ENCODE results near the gene OBSCN. TPM values are rescaled to one million over a fixed set of nuclear protein-coding genes. Genes with fewer than 3 reads are reported as not detected.

OBSCN gene
- total RNA-seq, 2 experiments from 2014 or later = 14.3 to 14.9 TPM

GRCh38 chr1:228276901-228277490 is 69.2 kb downstream of the OBSCN start:
- H3K36me3 Mint-ChIP-seq = no peaks in the 10 kb centered on the region
- H3K4me3 Mint-ChIP-seq = no peak overlapping the region
- no peaks in the 10 kb centered on the region for H3K27me3 Mint-ChIP-seq
- no peak for DNase-seq
- H3K4me1 Mint-ChIP-seq (ENCODE audit: low read depth) = peaks cover 6% of the 10 kb centered on the region
- intact Hi-C loops (cut with micrococcal nuclease) = loop anchor here (1.0 to 5.0 kb wide), 3 partner anchors 64 to 180 kb away; a partner anchor contains a TSS
- H3K9me3 Mint-ChIP-seq = no peaks in the 10 kb centered on the region
- CTCF ChIA-PET = no interaction called here
- H3K27ac Mint-ChIP-seq = no peak overlapping the region
- POLR2A ChIA-PET = interaction anchor here (1.0 kb wide), 1 partner anchor 112 kb away, joined by 3 read pairs; the partner anchor contains the start of gene IBA57

DNA sequence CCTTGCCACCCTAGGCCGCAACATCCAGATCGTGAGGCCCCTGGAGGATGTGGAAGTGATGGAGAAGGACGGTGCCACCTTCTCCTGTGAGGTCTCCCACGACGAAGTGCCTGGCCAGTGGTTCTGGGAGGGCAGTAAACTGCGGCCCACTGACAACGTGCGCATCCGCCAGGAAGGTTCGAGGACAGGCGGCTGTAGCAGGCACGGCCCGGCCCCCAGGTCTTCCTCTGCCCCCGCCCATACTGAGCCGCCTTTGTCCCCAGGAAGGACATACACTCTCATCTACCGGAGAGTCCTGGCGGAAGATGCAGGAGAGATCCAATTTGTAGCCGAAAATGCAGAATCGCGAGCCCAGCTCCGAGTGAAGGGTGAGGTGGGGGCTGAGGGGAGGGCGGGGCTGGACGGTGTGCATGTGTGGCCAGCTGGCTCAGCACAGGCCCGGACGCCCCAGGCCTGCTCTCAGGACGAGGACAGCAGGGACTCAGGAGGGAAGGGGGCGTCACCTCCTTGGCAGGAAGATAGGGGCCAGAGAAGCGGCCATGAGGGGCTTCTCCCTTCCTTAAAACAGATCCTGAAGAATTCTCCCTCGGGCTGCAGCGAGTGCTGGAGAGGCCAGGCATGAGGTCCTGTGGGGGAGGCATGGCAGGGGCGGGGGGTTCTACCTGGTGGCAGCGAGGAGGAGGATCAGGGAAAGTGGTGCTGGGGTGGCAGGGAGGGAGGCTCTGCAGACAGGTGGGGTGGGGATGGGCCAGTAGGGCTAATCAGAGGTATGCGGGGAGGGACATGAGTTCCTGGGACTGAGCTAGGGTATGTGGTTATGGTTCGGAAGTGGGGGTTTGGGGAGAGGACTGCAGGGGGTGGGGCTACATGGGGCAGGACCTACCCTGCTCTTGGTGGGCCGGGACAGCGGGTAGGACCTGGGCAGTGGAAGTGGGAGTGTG is 69.9 kb downstream of the OBSCN start:
- Mint-ChIP-seq H3K27me3 (no peaks in the 10 kb centered on the region), H3K27ac (no peak overlapping the region), H3K4me1 (ENCODE audit: low read depth) (peaks cover 6% of the 10 kb centered on the region), H3K9me3 (no peaks in the 10 kb centered on the region), H3K4me3 (no peak overlapping the region), H3K36me3 (no peaks in the 10 kb centered on the region)
- CTCF ChIA-PET = no interaction called here
- intact Hi-C loops (cut with micrococcal nuclease) = loop anchor here (5.0 kb wide), 2 partner anchors 145 to 180 kb away; a partner anchor contains a TSS
- DNase-seq = no peak
- POLR2A ChIA-PET = no interaction called here

GRCh38 chr1:228278432-228278941 is 70.6 kb downstream of the OBSCN start:
- ChIA-PET CTCF (no interaction called here), POLR2A (no interaction called here)
- H3K36me3 Mint-ChIP-seq = no peaks in the 10 kb centered on the region

GRCh38 chr1:228279011-228279721 is 71.3 kb downstream of the OBSCN start:
- H3K36me3 Mint-ChIP-seq = no peaks in the 10 kb centered on the region
- no peak for DNase-seq
- H3K4me3 Mint-ChIP-seq = no peak overlapping the region
- CTCF ChIA-PET = no interaction called here
- intact Hi-C loops (cut with micrococcal nuclease) = loop anchor here (5.0 kb wide), 2 partner anchors 147 to 178 kb away; a partner anchor contains a TSS
- H3K4me1 Mint-ChIP-seq (ENCODE audit: low read depth) = peaks cover 6% of the 10 kb centered on the region
- H3K27ac Mint-ChIP-seq = no peak overlapping the region
- POLR2A ChIA-PET = no interaction called here
- no peaks in the 10 kb centered on the region for H3K27me3 Mint-ChIP-seq
- no peaks in the 10 kb centered on the region for H3K9me3 Mint-ChIP-seq

More at GRCh38 chr1:228278432-228278941, 70.6 kb downstream of the OBSCN start:
- H3K4me1 Mint-ChIP-seq (ENCODE audit: low read depth) = peaks cover 6% of the 10 kb centered on the region
- no peak overlapping the region for H3K4me3 Mint-ChIP-seq
- no peak overlapping the region for H3K27ac Mint-ChIP-seq
- intact Hi-C loops (cut with micrococcal nuclease) = loop anchor here (5.0 kb wide), 2 partner anchors 146 to 179 kb away; a partner anchor contains a TSS
- no peaks in the 10 kb centered on the region for H3K27me3 Mint-ChIP-seq
- DNase-seq = no peak
- no peaks in the 10 kb centered on the region for H3K9me3 Mint-ChIP-seq

DNA sequence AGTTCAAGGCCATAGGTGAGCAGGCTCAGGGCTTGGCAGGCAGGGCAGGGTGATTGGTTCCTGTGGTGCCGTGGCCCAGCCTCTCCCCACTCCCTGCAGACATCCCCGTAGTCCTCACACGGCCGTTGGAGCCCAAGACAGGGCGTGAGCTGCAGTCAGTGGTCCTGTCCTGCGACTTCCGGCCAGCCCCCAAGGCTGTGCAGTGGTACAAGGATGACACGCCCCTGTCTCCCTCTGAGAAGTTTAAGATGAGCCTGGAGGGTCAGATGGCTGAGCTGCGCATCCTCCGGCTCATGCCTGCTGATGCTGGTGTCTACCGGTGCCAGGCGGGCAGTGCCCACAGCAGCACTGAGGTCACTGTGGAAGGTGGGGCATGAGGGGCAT is 71.9 kb downstream of the OBSCN start:
- Mint-ChIP-seq H3K9me3 (no peaks in the 10 kb centered on the region), H3K27me3 (no peaks in the 10 kb centered on the region), H3K4me1 (ENCODE audit: low read depth) (peaks cover 4% of the 10 kb centered on the region), H3K27ac (no peak overlapping the region), H3K4me3 (no peak overlapping the region), H3K36me3 (no peaks in the 10 kb centered on the region)
- intact Hi-C loops (cut with micrococcal nuclease) = loop anchor here (5.0 kb wide), 2 partner anchors 147 to 178 kb away; a partner anchor contains a TSS
- ChIA-PET POLR2A (no interaction called here), CTCF (no interaction called here)
- no peak for DNase-seq

- Mint-ChIP-seq H3K4me1 (ENCODE audit: low read depth) (no peaks in the 10 kb centered on the region), H3K9me3 (no peaks in the 10 kb centered on the region), H3K36me3 (no peaks in the 10 kb centered on the region), H3K27me3 (no peaks in the 10 kb centered on the region), H3K27ac (no peak overlapping the region), H3K4me3 (no peak overlapping the region)
- ChIA-PET CTCF (no interaction called here), POLR2A (no interaction called here)
- intact Hi-C loops (cut with micrococcal nuclease) = no loop called here
- DNase-seq = no peak
These were observed 72.5 kb downstream of the OBSCN start for GRCh38 chr1:228280106-228280901.

GRCh38 chr1:228280961-228281591 is 73.2 kb downstream of the OBSCN start:
- DNase-seq = no peak
- intact Hi-C loops (cut with micrococcal nuclease) = no loop called here
- no peak overlapping the region for H3K4me3 Mint-ChIP-seq
- H3K4me1 Mint-ChIP-seq (ENCODE audit: low read depth) = no peaks in the 10 kb centered on the region
- ChIA-PET CTCF (no interaction called here), POLR2A (no interaction called here)
- no peaks in the 10 kb centered on the region for H3K27me3 Mint-ChIP-seq
- H3K9me3 Mint-ChIP-seq = no peaks in the 10 kb centered on the region
- no peak overlapping the region for H3K27ac Mint-ChIP-seq
- no peaks in the 10 kb centered on the region for H3K36me3 Mint-ChIP-seq

DNA sequence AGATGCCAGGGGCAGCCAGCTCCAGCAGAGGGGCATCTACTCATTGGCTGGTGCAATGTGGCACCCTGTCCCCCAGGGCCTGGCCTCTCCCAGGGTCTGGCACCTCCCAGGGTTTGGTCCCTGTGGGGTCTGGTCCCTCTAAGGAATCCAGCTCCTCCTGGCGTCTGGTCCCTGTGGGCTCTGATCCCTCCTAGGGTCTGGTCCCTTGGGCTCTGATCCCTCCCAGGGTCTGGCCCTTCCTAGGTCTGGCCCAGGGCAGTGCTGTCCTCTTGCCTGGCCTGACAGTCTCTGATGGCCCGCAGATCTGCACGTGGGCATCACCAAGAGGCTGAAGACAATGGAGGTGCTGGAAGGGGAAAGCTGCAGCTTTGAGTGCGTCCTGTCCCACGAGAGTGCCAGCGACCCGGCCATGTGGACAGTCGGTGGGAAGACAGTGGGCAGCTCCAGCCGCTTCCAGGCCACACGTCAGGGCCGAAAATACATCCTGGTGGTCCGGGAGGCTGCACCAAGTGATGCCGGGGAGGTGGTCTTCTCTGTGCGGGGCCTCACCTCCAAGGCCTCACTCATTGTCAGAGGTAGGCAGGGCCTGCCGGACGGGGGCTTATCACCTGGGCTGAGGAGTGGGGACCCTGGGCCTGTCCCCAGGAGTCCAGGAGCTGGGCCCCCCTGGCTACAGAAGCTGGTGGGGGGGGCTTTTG is 73.9 kb downstream of the OBSCN start:
- Mint-ChIP-seq H3K9me3 (no peaks in the 10 kb centered on the region), H3K4me3 (no peak overlapping the region), H3K27me3 (no peaks in the 10 kb centered on the region), H3K27ac (no peak overlapping the region), H3K36me3 (no peaks in the 10 kb centered on the region), H3K4me1 (ENCODE audit: low read depth) (no peaks in the 10 kb centered on the region)
- no peak for DNase-seq
- intact Hi-C loops (cut with micrococcal nuclease) = no loop called here
- ChIA-PET CTCF (no interaction called here), POLR2A (no interaction called here)

- CTCF ChIA-PET = no interaction called here
- intact Hi-C loops (cut with micrococcal nuclease) = no loop called here
- no peak overlapping the region for H3K4me3 Mint-ChIP-seq
These were observed 74.6 kb downstream of the OBSCN start for GRCh38 chr1:228282329-228283042.

GRCh38 chr1:228283043-228283371 is 75.2 kb downstream of the OBSCN start:
- Mint-ChIP-seq H3K4me3 (no peak overlapping the region), H3K9me3 (no peaks in the 10 kb centered on the region), H3K27ac (no peak overlapping the region), H3K4me1 (ENCODE audit: low read depth) (no peaks in the 10 kb centered on the region), H3K36me3 (no peaks in the 10 kb centered on the region), H3K27me3 (no peaks in the 10 kb centered on the region)
- no peak for DNase-seq
- ChIA-PET CTCF (no interaction called here), POLR2A (no interaction called here)
- intact Hi-C loops (cut with micrococcal nuclease) = no loop called here

More at GRCh38 chr1:228282329-228283042, 74.6 kb downstream of the OBSCN start:
- Mint-ChIP-seq H3K9me3 (no peaks in the 10 kb centered on the region), H3K27ac (no peak overlapping the region), H3K36me3 (no peaks in the 10 kb centered on the region), H3K27me3 (no peaks in the 10 kb centered on the region), H3K4me1 (ENCODE audit: low read depth) (no peaks in the 10 kb centered on the region)
- no peak for DNase-seq
- POLR2A ChIA-PET = no interaction called here
